Prostate gland (tissue), 2 donors: ENCODE measurements around the gene MT1A.

Experiments
- POLR2A ChIP-seq: fragments of 450-650 bp; IDR thresholded peaks from one replicate; pipeline ENCODE4 v1.6.1; 2016; ENCODE audit warnings: antibody characterized with exemption, mild to moderate bottlenecking
- TF ChIP-seq, protein P1 (sequence below), 4 experiments: fragments of 200-600 bp in 2 of 4; fragments of 450-650 bp in 2 of 4; sonication (generic) in 2 of 4; IDR thresholded peaks; 1 replicate in 3 of 4; 2 replicates in 1 of 4; pipeline ENCODE4 v1.5.1; 2016 to 2019; ENCODE audit warnings: antibody characterized with exemption in 4 of 4, mild to moderate bottlenecking in 2 of 4, moderate library complexity in 2 of 4

DNA sequence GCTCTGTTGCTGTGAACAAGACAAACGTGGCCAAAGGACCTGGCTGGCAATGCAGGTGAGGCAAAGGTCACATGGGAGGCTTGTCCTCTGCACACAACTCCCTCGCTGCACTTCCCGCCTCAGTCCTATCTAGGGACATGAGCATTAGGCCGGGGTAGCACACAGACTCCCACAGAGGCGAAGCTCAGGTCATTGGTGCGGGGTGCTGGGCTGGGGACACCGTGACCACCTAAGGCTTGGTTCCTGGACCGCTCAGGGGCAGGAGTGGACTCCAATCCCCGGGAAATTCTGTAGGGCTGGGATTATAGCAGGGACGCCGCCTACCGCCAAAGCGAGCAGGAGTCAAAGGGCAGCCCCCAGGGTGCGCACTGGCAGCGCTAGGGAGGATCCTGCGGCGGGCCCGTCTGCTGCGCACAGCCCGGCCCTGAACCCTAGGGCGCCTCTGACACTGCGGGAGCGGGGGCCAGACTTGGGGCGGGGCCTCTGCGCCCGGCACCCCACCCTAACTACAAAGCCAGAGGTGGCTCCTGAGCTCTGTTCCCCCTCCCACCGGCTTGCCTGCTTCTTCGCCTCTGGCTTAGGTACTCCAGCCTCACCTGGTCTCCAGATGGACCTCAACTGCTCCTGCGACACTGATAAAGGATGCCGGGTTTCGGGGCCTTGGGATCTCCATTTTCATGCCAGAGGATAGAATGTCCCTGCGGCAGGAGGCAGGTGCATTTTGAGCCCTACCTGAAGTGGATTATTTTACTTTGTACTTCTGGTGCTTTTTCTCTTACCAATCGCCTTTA, 9.4 kb downstream of the MT1A start:
- no peak for TF ChIP-seq POLR2A
- TF ChIP-seq, protein P1, sequence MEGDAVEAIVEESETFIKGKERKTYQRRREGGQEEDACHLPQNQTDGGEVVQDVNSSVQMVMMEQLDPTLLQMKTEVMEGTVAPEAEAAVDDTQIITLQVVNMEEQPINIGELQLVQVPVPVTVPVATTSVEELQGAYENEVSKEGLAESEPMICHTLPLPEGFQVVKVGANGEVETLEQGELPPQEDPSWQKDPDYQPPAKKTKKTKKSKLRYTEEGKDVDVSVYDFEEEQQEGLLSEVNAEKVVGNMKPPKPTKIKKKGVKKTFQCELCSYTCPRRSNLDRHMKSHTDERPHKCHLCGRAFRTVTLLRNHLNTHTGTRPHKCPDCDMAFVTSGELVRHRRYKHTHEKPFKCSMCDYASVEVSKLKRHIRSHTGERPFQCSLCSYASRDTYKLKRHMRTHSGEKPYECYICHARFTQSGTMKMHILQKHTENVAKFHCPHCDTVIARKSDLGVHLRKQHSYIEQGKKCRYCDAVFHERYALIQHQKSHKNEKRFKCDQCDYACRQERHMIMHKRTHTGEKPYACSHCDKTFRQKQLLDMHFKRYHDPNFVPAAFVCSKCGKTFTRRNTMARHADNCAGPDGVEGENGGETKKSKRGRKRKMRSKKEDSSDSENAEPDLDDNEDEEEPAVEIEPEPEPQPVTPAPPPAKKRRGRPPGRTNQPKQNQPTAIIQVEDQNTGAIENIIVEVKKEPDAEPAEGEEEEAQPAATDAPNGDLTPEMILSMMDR (IDR thresholded peaks at IDR 0.05), result no peak
